ENCODE measurements around the gene PDZD2.

DNA sequence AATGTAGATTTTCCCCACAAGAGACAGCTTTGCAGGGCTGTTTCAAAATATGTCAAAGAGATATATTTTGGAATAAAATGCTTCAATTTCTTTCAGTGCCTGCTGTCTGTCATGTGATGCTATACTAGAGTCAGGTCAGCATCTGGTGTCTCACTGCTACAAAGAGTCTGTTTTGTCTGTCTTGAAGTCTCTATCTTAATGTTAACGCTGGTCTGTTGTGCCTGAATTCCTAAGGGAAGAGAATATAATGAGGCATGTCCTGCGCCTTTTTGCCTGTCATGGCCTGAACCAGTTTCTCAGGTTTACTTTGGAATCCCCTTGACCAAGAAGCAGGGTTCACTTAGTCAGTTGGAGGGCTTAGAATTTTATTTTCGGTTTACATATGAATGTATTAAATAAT, 176.4 kb downstream of the PDZD2 start:
- TF ChIP-seq FOS (IDR thresholded peaks at IDR 0.05; ENCODE audit: borderline replicate concordance, insufficient read depth, low read length), result no peak
- TF ChIP-seq, protein P1, sequence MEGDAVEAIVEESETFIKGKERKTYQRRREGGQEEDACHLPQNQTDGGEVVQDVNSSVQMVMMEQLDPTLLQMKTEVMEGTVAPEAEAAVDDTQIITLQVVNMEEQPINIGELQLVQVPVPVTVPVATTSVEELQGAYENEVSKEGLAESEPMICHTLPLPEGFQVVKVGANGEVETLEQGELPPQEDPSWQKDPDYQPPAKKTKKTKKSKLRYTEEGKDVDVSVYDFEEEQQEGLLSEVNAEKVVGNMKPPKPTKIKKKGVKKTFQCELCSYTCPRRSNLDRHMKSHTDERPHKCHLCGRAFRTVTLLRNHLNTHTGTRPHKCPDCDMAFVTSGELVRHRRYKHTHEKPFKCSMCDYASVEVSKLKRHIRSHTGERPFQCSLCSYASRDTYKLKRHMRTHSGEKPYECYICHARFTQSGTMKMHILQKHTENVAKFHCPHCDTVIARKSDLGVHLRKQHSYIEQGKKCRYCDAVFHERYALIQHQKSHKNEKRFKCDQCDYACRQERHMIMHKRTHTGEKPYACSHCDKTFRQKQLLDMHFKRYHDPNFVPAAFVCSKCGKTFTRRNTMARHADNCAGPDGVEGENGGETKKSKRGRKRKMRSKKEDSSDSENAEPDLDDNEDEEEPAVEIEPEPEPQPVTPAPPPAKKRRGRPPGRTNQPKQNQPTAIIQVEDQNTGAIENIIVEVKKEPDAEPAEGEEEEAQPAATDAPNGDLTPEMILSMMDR (IDR thresholded peaks at IDR 0.05; ENCODE audit: extremely low read depth in 1 of 2, insufficient read depth in 1 of 2, low read depth in 1 of 2, low read length in 2 of 2), result no peak
- no peak for TF ChIP-seq POLR2A (IDR thresholded peaks at IDR 0.05; ENCODE audit: low read depth, low read length)
- no peak for TF ChIP-seq POLR2AphosphoS5 (IDR thresholded peaks at IDR 0.05; ENCODE audit: insufficient read depth, low read depth, low read length)

Data from endothelial cell of umbilical vein (primary cell).